Uterus (tissue), 2 donors: ENCODE data around the gene PEX11B.

ENCODE experiments used
- POLR2A ChIP-seq, 2 donors: fragments of 450-650 bp; IDR thresholded peaks; one replicate each; pipeline ENCODE4 v1.6.1; 2016; ENCODE audit warnings: antibody characterized with exemption in 2 of 2, mild to moderate bottlenecking in 1 of 2, moderate library complexity in 1 of 2
- TF ChIP-seq, protein P1 (sequence below), 4 experiments: fragments of 200-600 bp in 2 of 4; fragments of 450-650 bp in 2 of 4; sonication (generic) in 2 of 4; IDR thresholded peaks; one replicate each; pipeline ENCODE4 v1.5.1; 2016 to 2019; ENCODE audit warnings: antibody characterized with exemption in 4 of 4, mild to moderate bottlenecking in 2 of 4, moderate library complexity in 1 of 4

DNA sequence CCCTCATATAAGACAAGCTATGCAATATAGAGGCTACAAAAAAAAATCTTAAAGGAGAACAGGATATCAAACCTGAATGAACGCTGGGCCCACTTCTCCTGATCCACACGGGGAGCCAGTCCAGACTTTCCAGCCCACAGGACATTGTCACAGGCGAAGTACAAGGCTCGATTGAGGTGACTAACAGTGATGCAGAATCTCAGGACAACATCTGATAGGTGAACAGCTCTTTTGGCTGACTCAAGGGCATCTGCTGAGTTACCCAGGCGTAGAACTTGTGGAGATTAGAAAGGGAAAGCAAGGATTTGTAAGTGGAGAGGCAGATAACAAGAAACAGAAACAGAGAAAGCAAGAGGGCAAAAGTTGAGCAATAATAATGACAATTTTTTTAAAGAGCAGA is 1.8 kb downstream of the PEX11B start:
- TF ChIP-seq, protein P1, sequence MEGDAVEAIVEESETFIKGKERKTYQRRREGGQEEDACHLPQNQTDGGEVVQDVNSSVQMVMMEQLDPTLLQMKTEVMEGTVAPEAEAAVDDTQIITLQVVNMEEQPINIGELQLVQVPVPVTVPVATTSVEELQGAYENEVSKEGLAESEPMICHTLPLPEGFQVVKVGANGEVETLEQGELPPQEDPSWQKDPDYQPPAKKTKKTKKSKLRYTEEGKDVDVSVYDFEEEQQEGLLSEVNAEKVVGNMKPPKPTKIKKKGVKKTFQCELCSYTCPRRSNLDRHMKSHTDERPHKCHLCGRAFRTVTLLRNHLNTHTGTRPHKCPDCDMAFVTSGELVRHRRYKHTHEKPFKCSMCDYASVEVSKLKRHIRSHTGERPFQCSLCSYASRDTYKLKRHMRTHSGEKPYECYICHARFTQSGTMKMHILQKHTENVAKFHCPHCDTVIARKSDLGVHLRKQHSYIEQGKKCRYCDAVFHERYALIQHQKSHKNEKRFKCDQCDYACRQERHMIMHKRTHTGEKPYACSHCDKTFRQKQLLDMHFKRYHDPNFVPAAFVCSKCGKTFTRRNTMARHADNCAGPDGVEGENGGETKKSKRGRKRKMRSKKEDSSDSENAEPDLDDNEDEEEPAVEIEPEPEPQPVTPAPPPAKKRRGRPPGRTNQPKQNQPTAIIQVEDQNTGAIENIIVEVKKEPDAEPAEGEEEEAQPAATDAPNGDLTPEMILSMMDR (IDR thresholded peaks at IDR 0.05) = no peak
- no peak for TF ChIP-seq POLR2A (IDR thresholded peaks at IDR 0.05)
